ENCODE data around the gene KCNC3. TPM values are rescaled to one million over a fixed set of nuclear protein-coding genes. Genes with fewer than 3 reads are reported as not detected.

Gene KCNC3
- total RNA-seq, 2 donors from 2014 or later = 3.6 to 10.6 TPM

- no peak for TF ChIP-seq POLR2AphosphoS5 (IDR thresholded peaks at IDR 0.05)
- no peak for TF ChIP-seq CTCF (IDR thresholded peaks at IDR 0.05)
- TF ChIP-seq POLR2A (IDR thresholded peaks at IDR 0.05) = no peak
- DNase-seq (ENCODE audit: low spot score) = no peak
- H3K4me1 ChIP-seq (replicated peaks) = no peaks in the 10 kb centered on the region
- H3K27ac ChIP-seq = no peak overlapping the region
- no peaks in the 10 kb centered on the region for H3K27me3 ChIP-seq (replicated peaks; ENCODE audit: insufficient read depth)
- H3K4me3 ChIP-seq = no peak overlapping the region
- WGBS = 75% methylated on average over 15 of the region's 15 CpGs
- H3K9me3 ChIP-seq = no peaks in the 10 kb centered on the region
- intact Hi-C loops (cut with DNase I) = no loop called here
- no peaks in the 10 kb centered on the region for H3K36me3 ChIP-seq
These were observed 38.4 kb downstream of the KCNC3 start for GRCh38 chr19:50290775-50291174.

- no peak for DNase-seq (ENCODE audit: low spot score)
- intact Hi-C loops (cut with DNase I) = no loop called here
- no peaks in the 10 kb centered on the region for H3K36me3 ChIP-seq
- H3K9me3 ChIP-seq = no peaks in the 10 kb centered on the region
- TF ChIP-seq POLR2AphosphoS5 (IDR thresholded peaks at IDR 0.05) (no peak), POLR2A (IDR thresholded peaks at IDR 0.05) (no peak), CTCF (IDR thresholded peaks at IDR 0.05) (no peak)
- 71% methylated on average over 6 of the region's 6 CpGs for WGBS
- H3K4me3 ChIP-seq = no peak overlapping the region
- H3K27ac ChIP-seq = no peak overlapping the region
- H3K4me1 ChIP-seq (replicated peaks) = no peaks in the 10 kb centered on the region
- H3K27me3 ChIP-seq (replicated peaks; ENCODE audit: insufficient read depth) = no peaks in the 10 kb centered on the region
These were observed 39.2 kb downstream of the KCNC3 start for GRCh38 chr19:50290011-50290410.

- no peak for DNase-seq (ENCODE audit: low spot score)
- WGBS = 91% methylated on average over 5 of the region's 5 CpGs
- no peak overlapping the region for H3K4me3 ChIP-seq
- intact Hi-C loops (cut with DNase I) = no loop called here
- TF ChIP-seq CTCF (IDR thresholded peaks at IDR 0.05) (no peak), POLR2AphosphoS5 (IDR thresholded peaks at IDR 0.05) (no peak), POLR2A (IDR thresholded peaks at IDR 0.05) (no peak)
- H3K27ac ChIP-seq = no peak overlapping the region
- H3K4me1 ChIP-seq (replicated peaks) = no peaks in the 10 kb centered on the region
- H3K27me3 ChIP-seq (replicated peaks; ENCODE audit: insufficient read depth) = no peaks in the 10 kb centered on the region
- no peaks in the 10 kb centered on the region for H3K36me3 ChIP-seq
- no peaks in the 10 kb centered on the region for H3K9me3 ChIP-seq
These were observed 40.2 kb downstream of the KCNC3 start for GRCh38 chr19:50288954-50289353.

GRCh38 chr19:50287331-50287730 lies 41.8 kb downstream of the KCNC3 start:
- H3K36me3 ChIP-seq = no peaks in the 10 kb centered on the region
- no peaks in the 10 kb centered on the region for H3K27me3 ChIP-seq (replicated peaks; ENCODE audit: insufficient read depth)
- H3K4me1 ChIP-seq (replicated peaks) = no peaks in the 10 kb centered on the region
- WGBS = 94% methylated on average over 2 of the region's 2 CpGs
- TF ChIP-seq CTCF (IDR thresholded peaks at IDR 0.05) (no peak), POLR2AphosphoS5 (IDR thresholded peaks at IDR 0.05) (no peak), POLR2A (IDR thresholded peaks at IDR 0.05) (no peak)
- H3K9me3 ChIP-seq = no peaks in the 10 kb centered on the region
- no peak for DNase-seq (ENCODE audit: low spot score)
- no peak overlapping the region for H3K4me3 ChIP-seq
- no peak overlapping the region for H3K27ac ChIP-seq
- intact Hi-C loops (cut with DNase I) = no loop called here

GRCh38 chr19:50286443-50286842 lies 42.7 kb downstream of the KCNC3 start:
- H3K9me3 ChIP-seq = no peaks in the 10 kb centered on the region
- no peaks in the 10 kb centered on the region for H3K4me1 ChIP-seq (replicated peaks)
- no peaks in the 10 kb centered on the region for H3K27me3 ChIP-seq (replicated peaks; ENCODE audit: insufficient read depth)
- H3K27ac ChIP-seq = no peak overlapping the region
- TF ChIP-seq POLR2A (IDR thresholded peaks at IDR 0.05) (no peak), POLR2AphosphoS5 (IDR thresholded peaks at IDR 0.05) (no peak), CTCF (IDR thresholded peaks at IDR 0.05) (no peak)
- H3K36me3 ChIP-seq = no peaks in the 10 kb centered on the region
- 96% methylated on average over 18 of the region's 18 CpGs for WGBS
- no peak overlapping the region for H3K4me3 ChIP-seq
- DNase-seq (ENCODE audit: low spot score) = no peak
- intact Hi-C loops (cut with DNase I) = no loop called here
